ENCODE results near the gene ATXN7L3. TPM values are rescaled to one million over a fixed set of nuclear protein-coding genes. Genes with fewer than 3 reads are reported as not detected.

Gene ATXN7L3
- total RNA-seq, 1 donor from 2014 or later: 26.6 TPM

Other genes with a start within 250 kb of the ATXN7L3 start
- not detected for gene PYY, start 245.9 kb downstream of the ATXN7L3 start, total RNA-seq
- 51.3 TPM for gene NAGS, start 195.3 kb downstream of the ATXN7L3 start, total RNA-seq
- 14.4 TPM for gene TMEM101, start 184.9 kb downstream of the ATXN7L3 start, total RNA-seq
- gene LSM12, start 133.2 kb downstream of the ATXN7L3 start, total RNA-seq: 22.6 TPM
- gene G6PC3, start 129.1 kb downstream of the ATXN7L3 start, total RNA-seq: 8.9 TPM
- 16.8 TPM for gene HDAC5, start 76.2 kb downstream of the ATXN7L3 start, total RNA-seq
- gene HROB, start 58.0 kb downstream of the ATXN7L3 start, total RNA-seq: 0.38 TPM
- gene ASB16, start 29.2 kb downstream of the ATXN7L3 start, total RNA-seq: not detected
- 14.3 TPM for gene TMUB2, start 12.9 kb downstream of the ATXN7L3 start, total RNA-seq
- gene UBTF, start 19.8 kb upstream of the ATXN7L3 start, total RNA-seq: 34.3 TPM
- gene SLC4A1, start 68.3 kb upstream of the ATXN7L3 start, total RNA-seq: 1.8 TPM
- gene RUNDC3A, start 108.7 kb upstream of the ATXN7L3 start, total RNA-seq: not detected
- 78.6 TPM for gene SLC25A39, start 124.9 kb upstream of the ATXN7L3 start, total RNA-seq
- gene GRN, start 145.4 kb upstream of the ATXN7L3 start, total RNA-seq: 111 TPM
- gene FAM171A2, start 164.0 kb upstream of the ATXN7L3 start, total RNA-seq: 0.20 TPM
- 1.1 TPM for gene ITGA2B, start 189.8 kb upstream of the ATXN7L3 start, total RNA-seq